Hepatic stellate cell (primary cell): Measurements from ENCODE around the gene LIX1.

Experiments
- DNase-seq: peaks from one replicate; pipeline ENCODE4 v3.0.0; 2011; ENCODE audit warnings: low spot score

Gene LIX1

GRCh38 chr5:97073420-97073819 is 69.0 kb downstream of the LIX1 start:
- no peak for DNase-seq

- no peak for DNase-seq
Measured at GRCh38 chr5:97072696-97073095, 69.7 kb downstream of the LIX1 start.

- DNase-seq, result no peak
Measured at GRCh38 chr5:97071993-97072392, 70.4 kb downstream of the LIX1 start.

- DNase-seq, result no peak
Measured at GRCh38 chr5:97071101-97071500, 71.3 kb downstream of the LIX1 start.

- no peak for DNase-seq
Measured at GRCh38 chr5:97070234-97070633, 72.2 kb downstream of the LIX1 start.

- DNase-seq, result no peak
Measured at GRCh38 chr5:97067296-97067850, 75.0 kb downstream of the LIX1 start.

- DNase-seq, result no peak
Measured at GRCh38 chr5:97065475-97065874, 76.9 kb downstream of the LIX1 start.

- no peak for DNase-seq
Measured at GRCh38 chr5:97063251-97063650, 79.2 kb downstream of the LIX1 start.

- no peak for DNase-seq
Measured at GRCh38 chr5:97062046-97062445, 80.4 kb downstream of the LIX1 start.

GRCh38 chr5:97056263-97056662 is 86.1 kb downstream of the LIX1 start:
- no peak for DNase-seq

GRCh38 chr5:97049175-97049574 is 93.2 kb downstream of the LIX1 start:
- no peak for DNase-seq

GRCh38 chr5:97047076-97047475 is 95.3 kb downstream of the LIX1 start:
- DNase-seq, result no peak

GRCh38 chr5:97046270-97046982 is 96.0 kb downstream of the LIX1 start:
- no peak for DNase-seq

- DNase-seq, result no peak
Measured at GRCh38 chr5:97044052-97044451, 98.4 kb downstream of the LIX1 start.

GRCh38 chr5:97043511-97043910 is 98.9 kb downstream of the LIX1 start:
- DNase-seq, result no peak

GRCh38 chr5:97042996-97043395 is 99.4 kb downstream of the LIX1 start:
- DNase-seq, result no peak
